HEK293 (cell line): Measurements from ENCODE around the gene CXCL5.
A peak's percentile ranks its signal among the peaks of the same experiment; 100 is the strongest.

Experiments used
- CTCF ChIA-PET: fragments of 350-600 bp; formaldehyde crosslinking; extraction: SDS; loops from one replicate; lab custom pipeline; 2021; ENCODE audit warnings: antibody characterized with exemption; lab: Yijun Ruan, JAX
- POLR2A ChIA-PET: fragments of 300-600 bp; formaldehyde crosslinking; extraction: SDS; loops from one replicate; lab custom pipeline; 2020; ENCODE audit warnings: antibody characterized with exemption, inconsistent platforms; lab: Yijun Ruan, JAX
- H3K27ac ChIP-seq: fragments of 200-500 bp; sonication (Bioruptor generic); 2 replicates; pipeline ENCODE4 v1.5.1; 2014; ENCODE audit warnings: low read depth, low read length, control low read depth, inconsistent platforms; ENCODE audit errors: extremely low read depth
- H3K36me3 ChIP-seq, 2 experiments: fragments of 200-500 bp in 1 of 2; sonication (Bioruptor generic) in 1 of 2; 1 replicate in 1 of 2; 2 replicates in 1 of 2; pipeline ENCODE4 v1.5.1; 2014 to 2017; ENCODE audit warnings: inconsistent platforms in 2 of 2, low read length in 2 of 2; ENCODE audit not compliant: control insufficient read depth in 2 of 2, insufficient read depth in 1 of 2
- H3K4me1 ChIP-seq: fragments of 200-500 bp; sonication (Bioruptor generic); 2 replicates; pipeline ENCODE4 v1.5.1; 2014; ENCODE audit warnings: mild to moderate bottlenecking, low read length, inconsistent platforms; ENCODE audit not compliant: control insufficient read depth, insufficient read depth
- H3K4me3 ChIP-seq: 2 replicates; pipeline ENCODE4 v1.5.1; 2011; ENCODE audit warnings: low read depth, mild to moderate bottlenecking, control low read depth, low read length, moderate library complexity
- H3K9me3 ChIP-seq: fragments of 200-500 bp; sonication (Bioruptor generic); 2 replicates; pipeline ENCODE4 v1.5.1; 2014; ENCODE audit warnings: low read depth, low read length, inconsistent platforms; ENCODE audit not compliant: control insufficient read depth, insufficient read depth
- MYNN ChIP-seq: fragments of 450-650 bp; formaldehyde crosslinking; IDR thresholded peaks from 2 replicates; pipeline ENCODE4 v1.5.1; 2016; ENCODE audit warnings: missing biosample characterization, missing genetic modification characterization, borderline replicate concordance
- SP7 ChIP-seq: fragments of 450-650 bp; formaldehyde crosslinking; IDR thresholded peaks from 2 replicates; pipeline ENCODE4 v1.5.1; 2016; ENCODE audit warnings: missing biosample characterization, missing genetic modification characterization
- ZNF138 ChIP-seq: fragments of 450-650 bp; formaldehyde crosslinking; IDR thresholded peaks from 2 replicates; pipeline ENCODE4 v1.5.1; 2016; ENCODE audit warnings: missing biosample characterization, missing genetic modification characterization, borderline replicate concordance
- ZNF433 ChIP-seq: fragments of 450-650 bp; formaldehyde crosslinking; IDR thresholded peaks from 2 replicates; pipeline ENCODE4 v1.5.1; 2016; ENCODE audit warnings: missing biosample characterization, missing genetic modification characterization, low read depth
- ZNF48 ChIP-seq: fragments of 450-650 bp; formaldehyde crosslinking; IDR thresholded peaks from 2 replicates; pipeline ENCODE4 v1.5.1; 2016; ENCODE audit warnings: missing biosample characterization, missing genetic modification characterization
- ZNF555 ChIP-seq: fragments of 450-650 bp; formaldehyde crosslinking; conservative IDR thresholded peaks from 2 replicates; pipeline ENCODE4 v1.5.1; 2017; ENCODE audit warnings: missing biosample characterization, mild to moderate bottlenecking, missing genetic modification characterization, inconsistent platforms
- ZNF626 ChIP-seq: fragments of 450-650 bp; sonication (Bioruptor Pico); formaldehyde crosslinking; IDR thresholded peaks from 2 replicates; pipeline ENCODE4 v1.5.1; 2018; ENCODE audit warnings: missing biosample characterization, missing genetic modification characterization, inconsistent platforms
- ZNF654 ChIP-seq: fragments of 450-650 bp; formaldehyde crosslinking; IDR thresholded peaks from 2 replicates; pipeline ENCODE4 v1.5.1; 2016; ENCODE audit warnings: low read depth, missing biosample characterization, missing genetic modification characterization
- ZNF670 ChIP-seq: fragments of 450-650 bp; formaldehyde crosslinking; IDR thresholded peaks from 2 replicates; pipeline ENCODE4 v1.5.1; 2016; ENCODE audit warnings: missing biosample characterization, missing genetic modification characterization, low read depth
- ZNF792 ChIP-seq: fragments of 450-650 bp; formaldehyde crosslinking; IDR thresholded peaks from 2 replicates; pipeline ENCODE4 v1.5.1; 2016; ENCODE audit warnings: missing biosample characterization, missing genetic modification characterization
- ZNF843 ChIP-seq: fragments of 450-650 bp; formaldehyde crosslinking; IDR thresholded peaks from 2 replicates; pipeline ENCODE4 v1.5.1; 2016; ENCODE audit warnings: missing biosample characterization, missing genetic modification characterization
- ZSCAN16 ChIP-seq: fragments of 450-650 bp; formaldehyde crosslinking; IDR thresholded peaks from 2 replicates; pipeline ENCODE4 v1.5.1; 2016; ENCODE audit warnings: missing biosample characterization, missing genetic modification characterization
- TF ChIP-seq, protein P1 (sequence below): fragments of 450-650 bp; formaldehyde crosslinking; IDR thresholded peaks from 2 replicates; pipeline ENCODE4 v1.5.1; 2016; ENCODE audit warnings: missing biosample characterization, missing genetic modification characterization
- TF ChIP-seq, protein P2 (sequence below): fragments of 450-650 bp; formaldehyde crosslinking; IDR thresholded peaks from 2 replicates; pipeline ENCODE4 v1.5.1; 2017; ENCODE audit warnings: missing biosample characterization, missing genetic modification characterization
- TF ChIP-seq, protein P3 (sequence below): fragments of 450-650 bp; IDR thresholded peaks from 2 replicates; pipeline ENCODE4 v1.5.1; 2018; ENCODE audit warnings: missing biosample characterization, missing genetic modification characterization
- TF ChIP-seq, protein P4 (sequence below): fragments of 450-650 bp; formaldehyde crosslinking; IDR thresholded peaks from 2 replicates; pipeline ENCODE4 v1.5.1; 2016; ENCODE audit warnings: missing biosample characterization, missing genetic modification characterization
- TF ChIP-seq, protein P5 (sequence below): fragments of 450-650 bp; formaldehyde crosslinking; IDR thresholded peaks from 2 replicates; pipeline ENCODE4 v1.5.1; 2016; ENCODE audit warnings: missing biosample characterization, missing genetic modification characterization

Gene CXCL5

DNA sequence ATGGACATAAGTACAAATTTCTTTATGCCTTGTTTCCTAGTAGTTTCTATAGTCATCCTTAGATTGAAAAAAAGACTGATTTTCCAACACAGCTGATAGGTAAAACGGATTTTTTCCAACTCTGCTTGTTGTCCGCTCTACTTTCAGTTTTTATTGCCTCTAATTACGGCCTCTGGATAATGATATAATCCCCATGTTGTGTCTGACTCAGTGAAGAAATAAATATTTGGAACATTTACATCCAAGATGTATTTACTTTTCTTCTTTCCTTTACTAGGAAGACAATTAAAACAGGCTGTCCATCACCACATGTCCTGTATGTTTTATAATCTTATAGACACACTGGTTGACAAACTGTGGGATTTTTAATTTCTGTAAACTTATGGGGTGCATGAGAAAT is 46.8 kb upstream of the CXCL5 start:
- Histone ChIP-seq H3K27ac (no peak overlapping the region), H3K36me3 (no peaks in the 10 kb centered on the region)
- POLR2A ChIA-PET, result no interaction called here
- TF ChIP-seq SP7 (tag by site-specific recombination), result peak; percentile 63
- TF ChIP-seq, protein P1, sequence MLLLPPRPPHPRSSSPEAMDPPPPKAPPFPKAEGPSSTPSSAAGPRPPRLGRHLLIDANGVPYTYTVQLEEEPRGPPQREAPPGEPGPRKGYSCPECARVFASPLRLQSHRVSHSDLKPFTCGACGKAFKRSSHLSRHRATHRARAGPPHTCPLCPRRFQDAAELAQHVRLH (tag by site-specific recombination), result no peak
- TF ChIP-seq, protein P2, sequence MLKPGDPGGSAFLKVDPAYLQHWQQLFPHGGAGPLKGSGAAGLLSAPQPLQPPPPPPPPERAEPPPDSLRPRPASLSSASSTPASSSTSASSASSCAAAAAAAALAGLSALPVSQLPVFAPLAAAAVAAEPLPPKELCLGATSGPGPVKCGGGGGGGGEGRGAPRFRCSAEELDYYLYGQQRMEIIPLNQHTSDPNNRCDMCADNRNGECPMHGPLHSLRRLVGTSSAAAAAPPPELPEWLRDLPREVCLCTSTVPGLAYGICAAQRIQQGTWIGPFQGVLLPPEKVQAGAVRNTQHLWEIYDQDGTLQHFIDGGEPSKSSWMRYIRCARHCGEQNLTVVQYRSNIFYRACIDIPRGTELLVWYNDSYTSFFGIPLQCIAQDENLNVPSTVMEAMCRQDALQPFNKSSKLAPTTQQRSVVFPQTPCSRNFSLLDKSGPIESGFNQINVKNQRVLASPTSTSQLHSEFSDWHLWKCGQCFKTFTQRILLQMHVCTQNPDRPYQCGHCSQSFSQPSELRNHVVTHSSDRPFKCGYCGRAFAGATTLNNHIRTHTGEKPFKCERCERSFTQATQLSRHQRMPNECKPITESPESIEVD (tag by site-specific recombination), result peak; percentile 82
- TF ChIP-seq, all 188 proteins: peak for 2
- no peaks in the 10 kb centered on the region for H3K4me1 ChIP-seq
- H3K4me3 ChIP-seq, result no peak overlapping the region
- CTCF ChIA-PET, result no interaction called here
- no peaks in the 10 kb centered on the region for H3K9me3 ChIP-seq

DNA sequence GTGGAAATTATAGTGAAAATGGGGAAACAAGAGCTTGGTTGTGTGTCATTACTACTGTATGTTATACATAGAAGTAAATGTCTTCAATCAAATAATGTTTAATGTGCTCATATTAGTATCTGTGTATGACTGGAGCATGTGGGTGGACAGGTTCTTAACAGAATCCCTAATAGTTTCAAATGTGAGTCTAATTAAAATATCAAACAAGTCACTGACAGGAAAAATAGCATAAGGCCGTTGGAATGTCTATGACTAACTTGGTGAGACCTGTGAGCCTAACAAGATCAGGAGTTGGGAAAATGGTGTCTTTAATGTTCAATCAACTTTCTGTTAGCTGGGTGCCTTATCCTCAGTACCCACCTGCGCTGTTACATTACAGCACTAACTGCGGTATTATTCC is 46.2 kb upstream of the CXCL5 start:
- H3K36me3 ChIP-seq, result no peaks in the 10 kb centered on the region
- ChIA-PET CTCF (no interaction called here), POLR2A (no interaction called here)
- H3K4me3 ChIP-seq, result no peak overlapping the region
- no peak for TF ChIP-seq ZNF654 (tag by site-specific recombination)
- TF ChIP-seq ZNF48 (tag by site-specific recombination), result no peak
- no peak for TF ChIP-seq ZNF433 (tag by site-specific recombination)
- TF ChIP-seq ZNF138 (tag by site-specific recombination), result no peak
- no peak for TF ChIP-seq ZNF626 (tag by site-specific recombination)
- no peak for TF ChIP-seq ZNF843 (tag by site-specific recombination)
- no peak overlapping the region for H3K27ac ChIP-seq
- H3K4me1 ChIP-seq, result no peaks in the 10 kb centered on the region
- no peaks in the 10 kb centered on the region for H3K9me3 ChIP-seq

DNA sequence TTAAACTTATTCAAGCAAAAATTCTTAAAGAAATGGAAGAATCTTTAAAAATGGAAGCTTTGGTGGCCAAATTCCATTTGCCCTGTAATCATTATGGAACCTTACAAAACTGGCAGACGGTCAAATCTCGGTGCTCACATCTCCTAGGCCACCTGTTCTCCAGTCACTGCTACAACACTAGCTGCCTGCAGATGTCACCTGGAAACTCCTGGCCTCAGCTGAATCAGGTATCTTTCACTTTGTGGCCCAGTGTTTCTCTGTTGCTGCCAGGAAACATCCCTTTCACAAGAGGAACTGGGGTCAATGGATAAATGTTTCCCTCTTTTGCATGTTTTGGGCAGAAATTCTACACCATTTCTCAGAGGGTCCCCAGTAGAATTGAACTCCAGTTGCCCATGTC is 44.2 kb upstream of the CXCL5 start:
- TF ChIP-seq, protein P3, sequence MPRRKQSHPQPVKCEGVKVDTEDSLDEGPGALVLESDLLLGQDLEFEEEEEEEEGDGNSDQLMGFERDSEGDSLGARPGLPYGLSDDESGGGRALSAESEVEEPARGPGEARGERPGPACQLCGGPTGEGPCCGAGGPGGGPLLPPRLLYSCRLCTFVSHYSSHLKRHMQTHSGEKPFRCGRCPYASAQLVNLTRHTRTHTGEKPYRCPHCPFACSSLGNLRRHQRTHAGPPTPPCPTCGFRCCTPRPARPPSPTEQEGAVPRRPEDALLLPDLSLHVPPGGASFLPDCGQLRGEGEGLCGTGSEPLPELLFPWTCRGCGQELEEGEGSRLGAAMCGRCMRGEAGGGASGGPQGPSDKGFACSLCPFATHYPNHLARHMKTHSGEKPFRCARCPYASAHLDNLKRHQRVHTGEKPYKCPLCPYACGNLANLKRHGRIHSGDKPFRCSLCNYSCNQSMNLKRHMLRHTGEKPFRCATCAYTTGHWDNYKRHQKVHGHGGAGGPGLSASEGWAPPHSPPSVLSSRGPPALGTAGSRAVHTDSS, result no peak
- no peak for TF ChIP-seq ZNF792 (tag by site-specific recombination)
- TF ChIP-seq, protein P4, sequence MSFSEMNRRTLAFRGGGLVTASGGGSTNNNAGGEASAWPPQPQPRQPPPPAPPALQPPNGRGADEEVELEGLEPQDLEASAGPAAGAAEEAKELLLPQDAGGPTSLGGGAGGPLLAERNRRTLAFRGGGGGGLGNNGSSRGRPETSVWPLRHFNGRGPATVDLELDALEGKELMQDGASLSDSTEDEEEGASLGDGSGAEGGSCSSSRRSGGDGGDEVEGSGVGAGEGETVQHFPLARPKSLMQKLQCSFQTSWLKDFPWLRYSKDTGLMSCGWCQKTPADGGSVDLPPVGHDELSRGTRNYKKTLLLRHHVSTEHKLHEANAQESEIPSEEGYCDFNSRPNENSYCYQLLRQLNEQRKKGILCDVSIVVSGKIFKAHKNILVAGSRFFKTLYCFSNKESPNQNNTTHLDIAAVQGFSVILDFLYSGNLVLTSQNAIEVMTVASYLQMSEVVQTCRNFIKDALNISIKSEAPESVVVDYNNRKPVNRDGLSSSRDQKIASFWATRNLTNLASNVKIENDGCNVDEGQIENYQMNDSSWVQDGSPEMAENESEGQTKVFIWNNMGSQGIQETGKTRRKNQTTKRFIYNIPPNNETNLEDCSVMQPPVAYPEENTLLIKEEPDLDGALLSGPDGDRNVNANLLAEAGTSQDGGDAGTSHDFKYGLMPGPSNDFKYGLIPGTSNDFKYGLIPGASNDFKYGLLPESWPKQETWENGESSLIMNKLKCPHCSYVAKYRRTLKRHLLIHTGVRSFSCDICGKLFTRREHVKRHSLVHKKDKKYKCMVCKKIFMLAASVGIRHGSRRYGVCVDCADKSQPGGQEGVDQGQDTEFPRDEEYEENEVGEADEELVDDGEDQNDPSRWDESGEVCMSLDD (tag by site-specific recombination), result no peak
- TF ChIP-seq, protein P1 (tag by site-specific recombination), result no peak
- TF ChIP-seq, protein P5, sequence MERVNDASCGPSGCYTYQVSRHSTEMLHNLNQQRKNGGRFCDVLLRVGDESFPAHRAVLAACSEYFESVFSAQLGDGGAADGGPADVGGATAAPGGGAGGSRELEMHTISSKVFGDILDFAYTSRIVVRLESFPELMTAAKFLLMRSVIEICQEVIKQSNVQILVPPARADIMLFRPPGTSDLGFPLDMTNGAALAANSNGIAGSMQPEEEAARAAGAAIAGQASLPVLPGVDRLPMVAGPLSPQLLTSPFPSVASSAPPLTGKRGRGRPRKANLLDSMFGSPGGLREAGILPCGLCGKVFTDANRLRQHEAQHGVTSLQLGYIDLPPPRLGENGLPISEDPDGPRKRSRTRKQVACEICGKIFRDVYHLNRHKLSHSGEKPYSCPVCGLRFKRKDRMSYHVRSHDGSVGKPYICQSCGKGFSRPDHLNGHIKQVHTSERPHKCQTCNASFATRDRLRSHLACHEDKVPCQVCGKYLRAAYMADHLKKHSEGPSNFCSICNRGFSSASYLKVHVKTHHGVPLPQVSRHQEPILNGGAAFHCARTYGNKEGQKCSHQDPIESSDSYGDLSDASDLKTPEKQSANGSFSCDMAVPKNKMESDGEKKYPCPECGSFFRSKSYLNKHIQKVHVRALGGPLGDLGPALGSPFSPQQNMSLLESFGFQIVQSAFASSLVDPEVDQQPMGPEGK (tag by site-specific recombination), result no peak
- TF ChIP-seq ZSCAN16 (tag by site-specific recombination), result no peak
- no peak for TF ChIP-seq MYNN (tag by site-specific recombination)
- TF ChIP-seq ZNF670 (tag by site-specific recombination), result no peak
- TF ChIP-seq ZNF555 (tag by site-specific recombination), result no peak
- ChIA-PET CTCF (interaction anchor here (1.0 to 1.1 kb wide), 2 partner anchors 22 to 92 kb away, joined by 4 read pairs; no protein-coding TSS in a partner anchor), POLR2A (no interaction called here)
- Histone ChIP-seq H3K9me3 (no peaks in the 10 kb centered on the region), H3K4me3 (no peak overlapping the region), H3K4me1 (no peaks in the 10 kb centered on the region), H3K36me3 (no peaks in the 10 kb centered on the region), H3K27ac (no peak overlapping the region)
